HG03196 (cell line): ENCODE measurements around the gene GREM2.
A peak's percentile ranks its signal among the peaks of the same experiment; 100 is the strongest.

ENCODE experiments used
- ATAC-seq: cut with Tn5 transposase; IDR thresholded peaks from one replicate; pipeline ENCODE4 v1.9.1; 2021; ENCODE audit not compliant: unreplicated experiment

Gene GREM2

DNA sequence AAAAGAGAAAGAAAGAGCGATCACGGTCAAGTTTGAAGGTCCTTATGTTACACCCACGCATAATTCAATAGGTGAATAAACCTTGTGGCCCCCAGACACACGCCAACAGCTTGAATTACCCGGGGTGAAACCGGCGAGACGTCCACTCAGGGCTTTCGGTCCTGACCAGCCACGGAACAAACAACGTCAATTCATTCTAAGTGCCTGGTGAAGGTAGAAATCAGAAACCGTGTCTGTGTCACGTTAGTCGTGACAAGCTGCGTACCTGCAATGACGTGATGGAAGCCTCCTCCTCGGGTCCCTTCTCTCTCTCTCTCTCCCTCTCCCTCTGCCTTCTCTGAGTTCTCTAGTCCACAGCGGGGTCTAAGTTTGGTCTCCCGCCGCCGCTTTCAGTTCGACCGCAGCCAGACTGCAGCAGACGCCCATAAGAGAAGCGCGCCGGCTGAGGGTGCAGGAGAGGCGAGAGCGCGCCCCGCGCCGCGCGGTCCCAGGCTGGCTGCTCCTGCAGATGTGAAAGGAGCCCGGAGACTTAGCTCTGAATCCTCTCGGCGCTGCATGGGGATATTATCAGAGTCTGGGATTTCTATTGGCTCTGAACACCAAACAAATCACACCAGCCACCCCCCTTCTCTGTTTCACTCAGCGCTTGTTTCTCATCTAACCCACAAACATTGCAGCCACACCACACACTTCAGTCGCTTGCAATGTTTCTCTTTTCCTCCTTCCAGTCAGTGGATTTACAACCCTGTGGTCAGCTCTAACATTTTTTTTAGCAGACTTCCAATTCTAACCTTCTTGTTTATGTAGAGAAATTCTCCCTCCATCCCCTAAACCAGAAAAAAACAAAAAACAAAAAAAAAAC lies at the start of gene GREM2:
TSS of gene GREM2 (minus strand) at position 537 of the 862 bp plus-strand sequence. CDS start 118,680 bp downstream, outside the sequence.
- ATAC-seq: peak; percentile 93

GRCh38 chr1:240658312-240658960 lies 46.5 kb upstream of the GREM2 start:
- ATAC-seq: no peak

- ATAC-seq: no peak
Measured at GRCh38 chr1:240656531-240656930, 44.6 kb upstream of the GREM2 start.

DNA sequence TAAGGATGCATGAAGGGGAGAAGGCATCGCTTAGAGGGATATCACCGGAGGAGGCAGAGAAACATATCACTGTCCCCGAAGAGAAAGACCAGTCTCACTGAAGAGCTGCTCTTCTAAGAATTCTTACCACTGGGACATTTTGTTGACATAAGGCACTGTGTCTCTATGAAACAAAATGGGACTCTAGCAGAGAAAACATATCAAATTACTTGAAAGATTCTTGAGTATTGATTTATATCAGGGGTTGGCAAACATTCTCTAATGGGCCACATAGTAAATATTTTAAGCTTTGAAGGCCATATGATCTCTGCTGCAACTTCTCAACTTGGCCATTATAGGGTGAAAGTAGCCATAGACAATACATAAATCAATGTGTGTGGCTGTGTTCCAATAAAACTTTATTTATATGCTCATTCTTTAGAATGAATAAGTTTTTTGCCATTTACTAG lies 41.0 kb upstream of the GREM2 start:
- ATAC-seq: no peak

GRCh38 chr1:240652549-240652948 lies 40.6 kb upstream of the GREM2 start:
- ATAC-seq: no peak

DNA sequence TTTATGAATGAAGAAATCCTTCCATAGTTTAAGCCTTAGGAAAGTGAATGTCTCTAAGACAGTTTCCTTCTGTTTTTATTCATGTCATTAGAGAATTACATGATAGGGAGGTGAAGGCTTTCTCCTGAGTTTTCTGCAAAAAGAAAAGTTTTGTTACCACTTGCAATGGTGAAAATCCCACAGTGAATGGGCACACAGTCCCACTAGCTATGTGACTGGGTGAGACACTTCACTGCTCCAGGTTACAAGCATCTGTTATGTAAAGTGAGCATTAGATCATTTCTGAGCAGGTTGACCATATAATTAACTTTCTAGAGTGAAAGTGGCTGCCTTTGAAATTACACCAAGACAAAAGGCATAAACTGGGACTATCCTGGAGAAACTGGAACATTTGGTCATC lies 38.9 kb upstream of the GREM2 start:
- no peak for ATAC-seq

DNA sequence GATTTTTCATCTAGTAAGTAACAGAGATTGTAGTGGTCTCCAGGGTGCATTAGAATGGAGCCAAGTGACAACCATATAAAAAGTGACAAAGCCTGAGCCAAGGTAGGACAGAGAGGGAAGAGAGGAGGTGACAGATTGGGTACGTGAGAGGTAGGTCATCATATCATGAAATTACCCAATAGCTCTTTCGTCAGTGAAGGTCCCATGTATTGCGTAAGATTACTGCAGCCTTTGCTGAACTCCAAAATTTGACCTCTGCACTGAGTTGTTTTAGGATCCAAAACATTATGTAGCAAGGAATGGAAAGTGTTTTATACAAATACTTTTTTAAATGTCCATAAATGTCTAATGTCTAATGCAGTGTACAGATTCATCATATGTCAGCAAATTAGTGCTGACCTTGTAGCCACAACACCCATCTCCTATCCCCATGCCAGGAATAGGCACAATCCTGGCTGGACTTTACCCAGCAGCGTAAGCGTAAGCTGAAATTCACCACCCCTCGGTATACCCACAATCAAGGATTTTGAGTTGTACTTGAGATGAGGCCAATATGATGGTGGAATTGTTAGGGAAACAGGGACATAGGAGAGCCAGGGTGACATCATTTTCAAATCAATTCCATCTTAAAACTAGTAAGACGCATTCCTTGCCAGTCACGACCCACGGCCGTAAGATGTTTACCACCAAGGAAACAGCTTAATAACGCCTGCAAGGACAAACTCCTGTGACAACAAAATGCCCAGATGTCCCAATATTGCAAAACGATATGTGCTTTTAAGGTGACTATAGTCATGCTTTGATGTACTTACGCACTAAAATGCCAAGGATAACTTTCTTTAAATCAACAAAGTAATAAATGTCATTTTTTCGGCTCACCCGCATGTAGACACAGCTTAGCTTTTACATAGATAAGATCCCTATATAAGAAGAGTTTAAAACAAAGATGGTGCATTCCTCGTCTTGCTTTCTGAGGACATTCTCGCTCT lies 38.1 kb upstream of the GREM2 start:
- ATAC-seq: no peak

- ATAC-seq: no peak
Measured at GRCh38 chr1:240646571-240647240, 34.8 kb upstream of the GREM2 start.

DNA sequence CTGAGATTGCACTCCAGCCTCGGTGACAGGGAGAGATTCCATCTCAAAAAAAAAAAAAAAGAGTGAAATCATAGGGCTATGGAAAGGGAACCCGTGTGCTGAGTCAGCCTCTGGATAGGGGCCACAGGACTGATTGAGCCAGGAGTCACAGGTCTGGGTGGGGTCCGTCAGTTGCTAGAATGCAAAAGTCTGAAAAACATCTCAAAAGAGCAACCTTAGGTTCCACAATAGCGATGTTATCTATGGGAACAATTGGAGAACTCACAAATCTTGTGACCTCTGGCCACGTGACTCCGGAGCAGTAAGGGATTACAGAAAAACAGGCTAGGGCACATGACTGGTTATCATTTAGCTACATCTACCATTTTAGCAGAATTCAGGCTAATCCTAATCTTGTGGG lies 32.8 kb upstream of the GREM2 start:
- ATAC-seq: no peak

DNA sequence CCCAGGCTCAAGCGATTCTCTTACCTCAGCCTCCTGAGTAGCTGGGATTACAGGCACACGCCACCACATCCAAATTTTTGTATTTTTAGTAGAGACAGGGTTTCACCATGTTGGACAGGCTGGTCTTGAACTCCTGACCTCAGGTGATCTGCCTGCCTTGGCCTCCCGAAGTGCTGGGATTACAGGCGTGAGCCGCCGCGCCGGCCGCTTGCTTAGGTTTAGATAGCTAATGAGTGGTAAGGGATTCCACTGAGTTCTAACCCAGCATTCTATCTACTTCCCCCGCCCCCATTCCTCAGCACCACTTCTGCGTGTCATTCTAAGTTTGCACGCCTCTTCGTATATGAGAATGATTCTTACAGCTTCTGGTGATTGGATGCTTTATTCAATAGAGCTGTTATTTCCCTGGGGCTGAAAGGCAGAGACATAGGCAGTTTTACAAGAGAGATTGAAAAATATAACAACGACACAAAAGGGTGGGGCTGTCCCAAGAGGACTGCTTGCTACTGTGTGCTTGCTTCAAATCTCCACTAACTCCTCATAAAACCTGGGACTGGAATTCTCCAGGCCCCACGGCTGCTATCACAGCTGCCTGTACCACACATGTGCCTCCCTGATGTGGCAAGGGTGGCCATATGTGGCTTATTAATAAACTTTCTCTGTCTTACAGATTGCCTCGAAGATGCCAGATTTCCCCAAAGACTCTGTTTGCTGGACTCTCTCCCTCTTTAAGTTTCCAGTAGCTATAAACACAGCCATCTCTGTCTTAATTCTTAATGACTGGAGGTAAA lies 23.7 kb upstream of the GREM2 start:
- ATAC-seq: no peak

GRCh38 chr1:240630409-240630808 lies 18.5 kb upstream of the GREM2 start:
- ATAC-seq: no peak

GRCh38 chr1:240621249-240621648 lies 9.3 kb upstream of the GREM2 start:
- no peak for ATAC-seq

- ATAC-seq: no peak
Measured at GRCh38 chr1:240619906-240620621, 8.1 kb upstream of the GREM2 start.

GRCh38 chr1:240619357-240619756 lies 7.4 kb upstream of the GREM2 start:
- ATAC-seq: no peak

DNA sequence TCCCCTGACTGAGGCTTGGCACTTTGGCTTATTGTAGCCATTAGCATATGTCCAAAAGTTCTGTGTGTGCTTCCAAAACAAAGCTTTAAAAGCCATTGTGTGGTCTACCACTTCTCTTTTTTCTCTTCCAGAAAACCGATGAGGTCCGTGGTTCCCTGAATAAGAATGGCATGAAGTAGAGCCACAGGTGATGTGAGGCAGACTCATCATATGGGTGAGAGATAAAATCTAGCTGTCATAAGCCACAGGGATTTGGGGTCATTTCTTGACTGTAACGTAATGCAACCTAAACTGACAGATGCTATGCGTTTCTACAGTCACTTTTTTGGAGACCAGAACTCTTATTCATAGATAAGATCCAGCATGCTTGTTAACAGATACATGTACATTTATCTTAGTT lies 7.0 kb upstream of the GREM2 start:
- ATAC-seq: no peak

- no peak for ATAC-seq
Measured at GRCh38 chr1:240616018-240616417, 4.1 kb upstream of the GREM2 start.

GRCh38 chr1:240613356-240614142 lies 1.6 kb upstream of the GREM2 start:
- ATAC-seq: no peak

GRCh38 chr1:240612811-240613210 lies 856 bp upstream of the GREM2 start:
- no peak for ATAC-seq
